ENCODE results near the gene EVL. TPM values are rescaled to one million over a fixed set of nuclear protein-coding genes. Genes with fewer than 3 reads are reported as not detected.

The EVL gene
- total and polyA plus RNA-seq, 10 of the 15 experiments (the other 5 are each of a cell fraction or from before 2014, with no cell fraction given): 11.9 to 341 (median 89.8) TPM

DNA sequence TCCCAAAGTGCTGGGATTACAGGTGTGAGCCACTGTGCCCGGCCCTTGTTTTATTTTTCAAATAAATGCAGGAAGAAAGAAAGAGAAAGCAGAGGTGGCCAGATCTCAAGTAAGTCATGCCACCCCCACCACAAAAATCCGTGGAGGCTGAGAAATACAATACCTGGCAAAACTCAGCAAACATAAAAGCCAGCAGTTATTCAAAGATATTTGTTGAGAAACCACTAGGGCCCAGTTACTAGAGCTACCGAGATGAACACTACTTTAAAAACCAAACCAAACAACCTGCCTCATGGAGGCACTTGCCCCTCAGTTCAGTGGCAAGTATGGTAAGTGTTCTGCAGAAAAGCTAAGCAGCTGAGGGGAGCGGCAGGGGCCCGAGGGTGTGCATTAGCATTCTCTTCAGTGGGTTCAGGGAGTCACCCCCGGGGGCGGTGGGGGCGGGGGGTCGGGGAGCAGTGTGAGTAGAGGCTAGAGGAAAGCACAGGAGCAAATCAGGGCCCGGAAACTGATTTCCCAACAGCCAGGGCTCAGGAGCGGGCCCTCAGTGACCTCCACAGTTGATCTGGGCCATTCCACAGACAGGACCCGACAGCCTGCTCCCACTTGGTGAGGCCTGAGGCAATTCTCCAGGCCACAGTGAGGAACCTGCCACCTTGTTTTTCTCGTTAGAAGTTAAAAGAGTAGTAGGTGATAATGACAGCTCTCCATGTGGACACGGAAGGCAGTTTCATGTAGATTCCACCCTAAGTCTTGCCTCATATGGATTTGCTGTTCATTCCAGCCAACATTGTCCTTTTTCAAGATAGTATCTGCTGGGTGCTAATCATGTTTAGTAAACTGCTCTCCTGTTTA, 8.6 kb downstream of the EVL start (continued):
- TF ChIP-seq, protein P1, sequence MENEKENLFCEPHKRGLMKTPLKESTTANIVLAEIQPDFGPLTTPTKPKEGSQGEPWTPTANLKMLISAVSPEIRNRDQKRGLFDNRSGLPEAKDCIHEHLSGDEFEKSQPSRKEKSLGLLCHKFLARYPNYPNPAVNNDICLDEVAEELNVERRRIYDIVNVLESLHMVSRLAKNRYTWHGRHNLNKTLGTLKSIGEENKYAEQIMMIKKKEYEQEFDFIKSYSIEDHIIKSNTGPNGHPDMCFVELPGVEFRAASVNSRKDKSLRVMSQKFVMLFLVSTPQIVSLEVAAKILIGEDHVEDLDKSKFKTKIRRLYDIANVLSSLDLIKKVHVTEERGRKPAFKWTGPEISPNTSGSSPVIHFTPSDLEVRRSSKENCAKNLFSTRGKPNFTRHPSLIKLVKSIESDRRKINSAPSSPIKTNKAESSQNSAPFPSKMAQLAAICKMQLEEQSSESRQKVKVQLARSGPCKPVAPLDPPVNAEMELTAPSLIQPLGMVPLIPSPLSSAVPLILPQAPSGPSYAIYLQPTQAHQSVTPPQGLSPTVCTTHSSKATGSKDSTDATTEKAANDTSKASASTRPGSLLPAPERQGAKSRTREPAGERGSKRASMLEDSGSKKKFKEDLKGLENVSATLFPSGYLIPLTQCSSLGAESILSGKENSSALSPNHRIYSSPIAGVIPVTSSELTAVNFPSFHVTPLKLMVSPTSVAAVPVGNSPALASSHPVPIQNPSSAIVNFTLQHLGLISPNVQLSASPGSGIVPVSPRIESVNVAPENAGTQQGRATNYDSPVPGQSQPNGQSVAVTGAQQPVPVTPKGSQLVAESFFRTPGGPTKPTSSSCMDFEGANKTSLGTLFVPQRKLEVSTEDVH (IDR thresholded peaks at IDR 0.05; ENCODE audit: low read depth, partially characterized antibody): no peak

DNA sequence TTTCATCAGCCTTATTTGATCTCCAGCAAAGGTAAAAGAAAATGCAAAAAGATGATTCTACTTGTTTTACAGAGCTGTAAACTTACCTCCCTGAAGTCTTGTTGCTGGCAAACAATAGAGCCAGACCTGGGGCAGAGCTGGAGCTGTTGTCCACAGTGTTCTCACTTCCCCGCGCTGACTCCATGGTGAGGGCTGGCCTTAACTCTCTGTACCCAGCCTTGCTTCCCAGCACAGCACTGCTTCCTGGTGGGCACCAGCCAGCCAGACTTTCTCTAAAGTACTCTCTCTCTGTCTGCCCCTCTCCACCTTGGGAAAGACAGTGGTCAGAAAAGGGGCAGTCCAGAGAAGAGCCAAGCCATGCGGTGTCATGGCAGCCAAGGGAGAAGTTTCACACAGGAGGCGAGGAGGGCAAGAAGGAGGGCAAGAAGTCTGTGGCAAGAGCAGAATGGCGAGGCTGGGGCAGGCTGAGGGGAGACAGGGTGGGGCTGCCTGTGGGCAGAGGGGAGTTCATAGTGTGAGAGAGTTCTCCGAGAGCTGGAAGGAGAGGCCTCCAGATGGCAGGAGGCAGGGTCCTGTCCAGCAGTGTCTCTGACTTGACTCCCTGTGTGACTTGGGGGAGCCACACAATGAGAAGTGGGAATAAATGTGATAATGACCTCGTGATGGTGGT, 9.3 kb downstream of the EVL start:
- Histone ChIP-seq H3K4me2 (ENCODE audit: control insufficient read depth, insufficient read depth) (peak overlapping the region; percentile 21; the same call in 1 of the 2 replicates), H3K36me3 (ENCODE audit: control insufficient read depth in 2 of 2, insufficient read depth in 2 of 2, low read length in 1 of 2) (peaks cover 3 to 7% of the 10 kb centered on the region in 2 experiments; a peak in 3 of 4 replicates), H3K4me1 (ENCODE audit: control insufficient read depth, insufficient read depth, low read length) (peaks cover 67% of the 10 kb centered on the region), H3K27ac (ENCODE audit: control insufficient read depth, insufficient read depth) (peak overlapping the region; percentile 38; the same call in 1 of the 2 replicates), H3K9me3 (replicated peaks; ENCODE audit: control insufficient read depth, insufficient read depth, low read length) (no peaks in the 10 kb centered on the region), H3K79me2 (ENCODE audit: control insufficient read depth, insufficient read depth, low read length) (peaks cover 83% of the 10 kb centered on the region), H3K4me3 (no peak overlapping the region), H4K20me1 (ENCODE audit: control insufficient read depth, insufficient read depth) (0 out of 2 replicates have a peak, but pooled peaks cover 4% of the 10 kb centered on the region), H3K27me3 (replicated peaks in 1 of 2; ENCODE audit: control insufficient read depth in 2 of 2, insufficient read depth in 2 of 2, low read length in 1 of 2) (no peaks in the 10 kb centered on the region), H3K9ac (ENCODE audit: control insufficient read depth, insufficient read depth, low read length) (peak overlapping the region; percentile 12), H2AFZ (ENCODE audit: control insufficient read depth, low read depth, low read length) (no peak overlapping the region)
- ChIA-PET CTCF (interaction anchor here (0.8 to 12.8 kb wide), 9 partner anchors 8 to 118 kb away, joined by 3 to 156 read pairs (median 4); no protein-coding TSS in a partner anchor), RAD21 (ENCODE audit: unreplicated experiment) (interaction anchor here (1.2 to 5.5 kb wide), 4 partner anchors 10 to 91 kb away, joined by 4 to 44 read pairs (median 18); partner anchors contain the start of gene EVL), POLR2A (interaction anchor here (0.5 to 7.0 kb wide), 4 partner anchors 11 to 122 kb away, joined by 3 to 51 read pairs (median 5); partner anchors contain the start of gene EVL), SMC1A (ENCODE audit: uncharacterized antibody, unreplicated experiment) (interaction anchor here (0.9 to 8.7 kb wide), 10 partner anchors 9 to 50 kb away, joined by 3 to 96 read pairs (median 4); partner anchors contain the start of gene EVL)
- in situ Hi-C loops (cut with MboI) (no loop called here), intact Hi-C loops (cut with micrococcal nuclease; ENCODE audit: unreplicated experiment) (no loop called here)
- BruUV-seq (replicated peaks): no TSS peak
- 98% methylated on average over 7 of the region's 7 CpGs for WGBS (ENCODE audit: insufficient coverage, insufficient replicate concordance, low lambda C conversion rate, missing lambda C conversion rate)
- ATAC-seq (no peak), FAIRE-seq (no peak), DNase-seq (ENCODE audit: low read depth, low spot score) (no peak)
- TF ChIP-seq, protein P2, sequence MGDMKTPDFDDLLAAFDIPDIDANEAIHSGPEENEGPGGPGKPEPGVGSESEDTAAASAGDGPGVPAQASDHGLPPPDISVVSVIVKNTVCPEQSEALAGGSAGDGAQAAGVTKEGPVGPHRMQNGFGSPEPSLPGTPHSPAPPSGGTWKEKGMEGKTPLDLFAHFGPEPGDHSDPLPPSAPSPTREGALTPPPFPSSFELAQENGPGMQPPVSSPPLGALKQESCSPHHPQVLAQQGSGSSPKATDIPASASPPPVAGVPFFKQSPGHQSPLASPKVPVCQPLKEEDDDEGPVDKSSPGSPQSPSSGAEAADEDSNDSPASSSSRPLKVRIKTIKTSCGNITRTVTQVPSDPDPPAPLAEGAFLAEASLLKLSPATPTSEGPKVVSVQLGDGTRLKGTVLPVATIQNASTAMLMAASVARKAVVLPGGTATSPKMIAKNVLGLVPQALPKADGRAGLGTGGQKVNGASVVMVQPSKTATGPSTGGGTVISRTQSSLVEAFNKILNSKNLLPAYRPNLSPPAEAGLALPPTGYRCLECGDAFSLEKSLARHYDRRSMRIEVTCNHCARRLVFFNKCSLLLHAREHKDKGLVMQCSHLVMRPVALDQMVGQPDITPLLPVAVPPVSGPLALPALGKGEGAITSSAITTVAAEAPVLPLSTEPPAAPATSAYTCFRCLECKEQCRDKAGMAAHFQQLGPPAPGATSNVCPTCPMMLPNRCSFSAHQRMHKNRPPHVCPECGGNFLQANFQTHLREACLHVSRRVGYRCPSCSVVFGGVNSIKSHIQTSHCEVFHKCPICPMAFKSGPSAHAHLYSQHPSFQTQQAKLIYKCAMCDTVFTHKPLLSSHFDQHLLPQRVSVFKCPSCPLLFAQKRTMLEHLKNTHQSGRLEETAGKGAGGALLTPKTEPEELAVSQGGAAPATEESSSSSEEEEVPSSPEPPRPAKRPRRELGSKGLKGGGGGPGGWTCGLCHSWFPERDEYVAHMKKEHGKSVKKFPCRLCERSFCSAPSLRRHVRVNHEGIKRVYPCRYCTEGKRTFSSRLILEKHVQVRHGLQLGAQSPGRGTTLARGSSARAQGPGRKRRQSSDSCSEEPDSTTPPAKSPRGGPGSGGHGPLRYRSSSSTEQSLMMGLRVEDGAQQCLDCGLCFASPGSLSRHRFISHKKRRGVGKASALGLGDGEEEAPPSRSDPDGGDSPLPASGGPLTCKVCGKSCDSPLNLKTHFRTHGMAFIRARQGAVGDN (IDR thresholded peaks at IDR 0.05): peak; percentile 13; the same call in 1 of the 2 replicates
- TF ChIP-seq HDAC6 (IDR thresholded peaks at IDR 0.05; ENCODE audit: unreplicated experiment): no peak
- 0 out of 2 replicates have a peak, but pooled peaks have one; percentile 49 for TF ChIP-seq POLR2AphosphoS2 (IDR thresholded peaks at IDR 0.05; ENCODE audit: low read depth, low read length)
- TF ChIP-seq, protein P3, sequence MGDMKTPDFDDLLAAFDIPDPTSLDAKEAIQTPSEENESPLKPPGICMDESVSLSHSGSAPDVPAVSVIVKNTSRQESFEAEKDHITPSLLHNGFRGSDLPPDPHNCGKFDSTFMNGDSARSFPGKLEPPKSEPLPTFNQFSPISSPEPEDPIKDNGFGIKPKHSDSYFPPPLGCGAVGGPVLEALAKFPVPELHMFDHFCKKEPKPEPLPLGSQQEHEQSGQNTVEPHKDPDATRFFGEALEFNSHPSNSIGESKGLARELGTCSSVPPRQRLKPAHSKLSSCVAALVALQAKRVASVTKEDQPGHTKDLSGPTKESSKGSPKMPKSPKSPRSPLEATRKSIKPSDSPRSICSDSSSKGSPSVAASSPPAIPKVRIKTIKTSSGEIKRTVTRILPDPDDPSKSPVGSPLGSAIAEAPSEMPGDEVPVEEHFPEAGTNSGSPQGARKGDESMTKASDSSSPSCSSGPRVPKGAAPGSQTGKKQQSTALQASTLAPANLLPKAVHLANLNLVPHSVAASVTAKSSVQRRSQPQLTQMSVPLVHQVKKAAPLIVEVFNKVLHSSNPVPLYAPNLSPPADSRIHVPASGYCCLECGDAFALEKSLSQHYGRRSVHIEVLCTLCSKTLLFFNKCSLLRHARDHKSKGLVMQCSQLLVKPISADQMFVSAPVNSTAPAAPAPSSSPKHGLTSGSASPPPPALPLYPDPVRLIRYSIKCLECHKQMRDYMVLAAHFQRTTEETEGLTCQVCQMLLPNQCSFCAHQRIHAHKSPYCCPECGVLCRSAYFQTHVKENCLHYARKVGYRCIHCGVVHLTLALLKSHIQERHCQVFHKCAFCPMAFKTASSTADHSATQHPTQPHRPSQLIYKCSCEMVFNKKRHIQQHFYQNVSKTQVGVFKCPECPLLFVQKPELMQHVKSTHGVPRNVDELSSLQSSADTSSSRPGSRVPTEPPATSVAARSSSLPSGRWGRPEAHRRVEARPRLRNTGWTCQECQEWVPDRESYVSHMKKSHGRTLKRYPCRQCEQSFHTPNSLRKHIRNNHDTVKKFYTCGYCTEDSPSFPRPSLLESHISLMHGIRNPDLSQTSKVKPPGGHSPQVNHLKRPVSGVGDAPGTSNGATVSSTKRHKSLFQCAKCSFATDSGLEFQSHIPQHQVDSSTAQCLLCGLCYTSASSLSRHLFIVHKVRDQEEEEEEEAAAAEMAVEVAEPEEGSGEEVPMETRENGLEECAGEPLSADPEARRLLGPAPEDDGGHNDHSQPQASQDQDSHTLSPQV (IDR thresholded peaks at IDR 0.05): 0 out of 2 replicates have a peak, but pooled peaks have one; percentile 19

Data from GM12878 (cell line).